ENCODE results near the gene PLLP. TPM values are rescaled to one million over a fixed set of nuclear protein-coding genes. Genes with fewer than 3 reads are reported as not detected.
A peak's percentile ranks its signal among the peaks of the same experiment; 100 is the strongest.

Gene PLLP
- total RNA-seq, 1 donor from 2014 or later = 1.6 TPM

- FAIRE-seq = no peak
- no peak for DNase-seq (ENCODE audit: low spot score in 2 of 2)
These were observed 26.1 kb downstream of the PLLP start for GRCh38 chr16:57258226-57258909.

- FAIRE-seq (no peak), DNase-seq (ENCODE audit: low spot score in 2 of 2) (no peak)
These were observed 26.9 kb downstream of the PLLP start for GRCh38 chr16:57257455-57258070.

- DNase-seq (ENCODE audit: low spot score in 2 of 2) (no peak), FAIRE-seq (no peak)
These were observed 27.7 kb downstream of the PLLP start for GRCh38 chr16:57256601-57257395.

GRCh38 chr16:57255686-57256415 is 28.6 kb downstream of the PLLP start:
- FAIRE-seq = no peak
- no peak for DNase-seq (ENCODE audit: low spot score in 2 of 2)

- FAIRE-seq = no peak
- no peak for DNase-seq (ENCODE audit: low spot score in 2 of 2)
These were observed 31.0 kb downstream of the PLLP start for GRCh38 chr16:57253466-57253865.

GRCh38 chr16:57252148-57252721 is 32.2 kb downstream of the PLLP start:
- DNase-seq (ENCODE audit: low spot score in 2 of 2) = no peak
- FAIRE-seq = no peak

GRCh38 chr16:57251352-57251751 is 33.1 kb downstream of the PLLP start:
- DNase-seq (ENCODE audit: low spot score in 2 of 2) (no peak), FAIRE-seq (no peak)

GRCh38 chr16:57245472-57246113 is 38.9 kb downstream of the PLLP start:
- DNase-seq (ENCODE audit: low spot score in 2 of 2) (peak; percentile 32 to 39), FAIRE-seq (no peak)

GRCh38 chr16:57244767-57245471 is 39.6 kb downstream of the PLLP start, which contains the start of gene ARL2BP:
ARL2BP (plus strand) TSS chr16:57245259; CDS start chr16:57245368, 109 bp downstream.
- FAIRE-seq = no peak
- peak; percentile 97 for DNase-seq (ENCODE audit: low spot score in 2 of 2)

- FAIRE-seq = no peak
- DNase-seq (ENCODE audit: low spot score in 2 of 2) = no peak
These were observed 40.1 kb downstream of the PLLP start for GRCh38 chr16:57244463-57244766.

- FAIRE-seq = no peak
- no peak for DNase-seq (ENCODE audit: low spot score in 2 of 2)
These were observed 41.8 kb downstream of the PLLP start for GRCh38 chr16:57242650-57243049.

- no peak for FAIRE-seq
- DNase-seq (ENCODE audit: low spot score in 2 of 2) = no peak
These were observed 43.6 kb downstream of the PLLP start for GRCh38 chr16:57240851-57241250.

GRCh38 chr16:57239107-57239506 is 45.4 kb downstream of the PLLP start:
- FAIRE-seq (no peak), DNase-seq (ENCODE audit: low spot score in 2 of 2) (no peak)

- FAIRE-seq (no peak), DNase-seq (ENCODE audit: low spot score in 2 of 2) (no peak)
These were observed 45.8 kb downstream of the PLLP start for GRCh38 chr16:57238682-57239081.

- DNase-seq (ENCODE audit: low spot score in 2 of 2) (no peak), FAIRE-seq (no peak)
These were observed 48.5 kb downstream of the PLLP start for GRCh38 chr16:57236022-57236350.

GRCh38 chr16:57235128-57236021 is 49.1 kb downstream of the PLLP start:
- FAIRE-seq (no peak), DNase-seq (ENCODE audit: low spot score in 2 of 2) (no peak)

- DNase-seq (ENCODE audit: low spot score in 2 of 2) (no peak), FAIRE-seq (no peak)
These were observed 49.8 kb downstream of the PLLP start for GRCh38 chr16:57234707-57235092.

GRCh38 chr16:57233944-57234706 is 50.3 kb downstream of the PLLP start:
- FAIRE-seq (no peak), DNase-seq (ENCODE audit: low spot score in 2 of 2) (no peak)
